ENCODE measurements around the gene NAPG.

The NAPG gene

GRCh38 chr18:10514082-10514481, 11.7 kb upstream of the NAPG start:
- no peak for DNase-seq (ENCODE audit: low read depth)
- H3K4me3 ChIP-seq (ENCODE audit: low read length): no peak overlapping the region
- TF ChIP-seq CTCF (conservative IDR thresholded peaks at IDR 0.05; ENCODE audit: low read length): no peak

DNA sequence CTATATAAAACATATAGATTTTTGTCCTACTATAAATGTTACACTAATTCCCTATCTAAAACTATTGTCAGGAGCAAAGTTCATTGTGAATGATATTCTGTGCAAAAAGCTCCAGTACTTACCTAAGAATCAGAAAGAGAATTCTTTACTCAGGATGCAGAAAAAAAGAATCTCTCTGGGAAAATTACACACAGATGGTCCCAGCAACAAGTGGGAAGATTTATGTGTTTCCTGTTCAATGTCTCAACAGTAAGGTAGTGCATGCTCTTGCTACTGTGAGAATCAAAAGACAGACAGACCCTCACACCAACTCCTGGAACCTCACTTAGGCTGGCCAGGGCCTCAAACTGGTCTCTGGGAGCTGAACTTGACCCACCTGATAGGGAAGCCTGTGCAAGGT, 11.2 kb upstream of the NAPG start:
- peak; percentile 49 for DNase-seq (ENCODE audit: low read depth)
- H3K4me3 ChIP-seq (ENCODE audit: low read length): no peak overlapping the region
- no peak for TF ChIP-seq CTCF (conservative IDR thresholded peaks at IDR 0.05; ENCODE audit: low read length)

- no peak overlapping the region for H3K4me3 ChIP-seq (ENCODE audit: low read length)
- peak; percentile 33 for DNase-seq (ENCODE audit: low read depth)
- TF ChIP-seq CTCF (conservative IDR thresholded peaks at IDR 0.05; ENCODE audit: low read length): no peak
Observed at GRCh38 chr18:10515456-10515855, 10.4 kb upstream of the NAPG start.

DNA sequence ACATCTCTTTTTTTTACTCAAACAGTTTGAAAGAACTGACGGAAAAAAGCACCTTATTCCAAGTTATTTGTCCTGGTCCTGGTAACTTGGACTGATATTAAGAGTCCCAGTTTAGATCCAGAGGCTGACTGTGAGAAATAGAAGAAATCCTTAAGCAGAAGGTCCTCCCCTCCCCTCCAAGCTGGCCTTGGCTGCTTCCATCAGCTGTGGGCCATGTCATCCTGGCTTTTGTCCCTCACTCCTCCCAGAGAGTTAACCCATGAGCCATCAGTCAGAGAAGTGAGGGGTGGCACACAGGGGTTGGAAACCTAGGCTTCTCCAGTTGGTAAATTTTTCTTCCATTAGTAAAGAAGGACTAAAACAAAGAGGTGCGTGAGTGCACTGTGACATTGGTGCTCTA, 9.7 kb upstream of the NAPG start:
- TF ChIP-seq CTCF (conservative IDR thresholded peaks at IDR 0.05; ENCODE audit: low read length): no peak
- no peak for DNase-seq (ENCODE audit: low read depth)
- H3K4me3 ChIP-seq (ENCODE audit: low read length): no peak overlapping the region

- peak; percentile 56 for DNase-seq (ENCODE audit: low read depth)
Observed at GRCh38 chr18:10518595-10519255, 7.1 kb upstream of the NAPG start.

GRCh38 chr18:10519366-10519765, 6.5 kb upstream of the NAPG start:
- no peak overlapping the region for H3K4me3 ChIP-seq (ENCODE audit: low read length)
- TF ChIP-seq CTCF (conservative IDR thresholded peaks at IDR 0.05; ENCODE audit: low read length): no peak
- peak; percentile 63 for DNase-seq (ENCODE audit: low read depth)

More at GRCh38 chr18:10518595-10519255, 7.1 kb upstream of the NAPG start:
- peak; percentile 63 for TF ChIP-seq CTCF (conservative IDR thresholded peaks at IDR 0.05; ENCODE audit: low read length)
- no peak overlapping the region for H3K4me3 ChIP-seq (ENCODE audit: low read length)
